SK-N-SH (cell line): ENCODE data around the gene STK26. TPM values are rescaled to one million over a fixed set of nuclear protein-coding genes. Genes with fewer than 3 reads are reported as not detected.
"Not testable (repeated sequence)": the region's sequence is repeated elsewhere in the genome, so short reads cannot be mapped to it uniquely, and the experiment has no call there.

Source experiments
- CTCF ChIA-PET: fragments of 300-600, 350-600 bp; formaldehyde crosslinking; extraction: SDS; loops from one replicate; lab custom pipeline; 2021; lab: Yijun Ruan, JAX
- POLR2A ChIA-PET: fragments of 350-600 bp; sonication (Branson Sonifier 250); formaldehyde crosslinking; extraction: SDS; loops from one replicate; lab custom pipeline; 2020; ENCODE audit warnings: antibody characterized with exemption, inconsistent platforms; lab: Yijun Ruan, JAX
- DNase-seq: peaks from one replicate; pipeline ENCODE4 v3.0.0; 2012
- H2AFZ ChIP-seq: fragments of 200-600 bp; sonication (generic); 2 replicates; pipeline ENCODE4 v1.8.1; 2016; ENCODE audit warnings: antibody characterized with exemption, mild to moderate bottlenecking, low read depth
- H3F3A ChIP-seq: fragments of 200-600 bp; sonication (generic); replicated peaks from 2 replicates; pipeline ENCODE3; 2016; ENCODE audit warnings: antibody characterized with exemption, mild to moderate bottlenecking; ENCODE audit not compliant: insufficient read depth
- H3K27ac ChIP-seq, 2 experiments: fragments of 200-500 bp in 1 of 2; fragments of 200-600 bp in 1 of 2; sonication (Bioruptor generic) in 1 of 2; sonication (generic), shearing (Covaris generic) in 1 of 2; 2 replicates each; pipeline versions ENCODE4 v1.5.1 to v1.6.1; 2014 to 2016; ENCODE audit warnings: low read depth in 2 of 2, inconsistent platforms in 1 of 2, low read length in 1 of 2, mild to moderate bottlenecking in 1 of 2, mixed read lengths in 1 of 2
- H3K27me3 ChIP-seq: fragments of 200-600 bp; sonication (generic), shearing (Covaris generic); 2 replicates; pipeline ENCODE4 v1.6.1; 2016; ENCODE audit warnings: mixed run types; ENCODE audit not compliant: insufficient read depth
- H3K36me3 ChIP-seq, 2 experiments: fragments of 200-500 bp in 1 of 2; fragments of 200-600 bp in 1 of 2; sonication (Bioruptor generic) in 1 of 2; sonication (generic) in 1 of 2; replicated peaks in 1 of 2; 2 replicates each; pipeline versions ENCODE3 to v1.5.1; 2014 to 2016; ENCODE audit warnings: low read length in 1 of 2, mild to moderate bottlenecking in 1 of 2; ENCODE audit not compliant: insufficient read depth in 2 of 2, control insufficient read depth in 1 of 2
- H3K4me1 ChIP-seq, 2 experiments: fragments of 200-500 bp in 1 of 2; fragments of 200-600 bp in 1 of 2; sonication (Bioruptor generic) in 1 of 2; sonication (generic), shearing (Covaris generic) in 1 of 2; 2 replicates each; pipeline versions ENCODE4 v1.5.1 to v1.6.1; 2014 to 2016; ENCODE audit warnings: low read depth in 1 of 2, low read length in 1 of 2, mixed run types in 1 of 2; ENCODE audit not compliant: insufficient read depth in 2 of 2, control insufficient read depth in 1 of 2
- H3K4me2 ChIP-seq: fragments of 200-600 bp; sonication (generic), shearing (Covaris generic); 2 replicates; pipeline ENCODE4 v1.6.1; 2017; ENCODE audit warnings: mixed run types
- H3K4me3 ChIP-seq, 2 experiments: fragments of 200-500 bp in 1 of 2; fragments of 200-600 bp in 1 of 2; sonication (Bioruptor generic) in 1 of 2; sonication (generic), shearing (Covaris generic) in 1 of 2; 2 replicates each; pipeline versions ENCODE4 v1.5.1 to v1.8.1; 2014 to 2016; ENCODE audit warnings: low read depth in 2 of 2, inconsistent platforms in 1 of 2, low read length in 1 of 2, mild to moderate bottlenecking in 1 of 2, mixed read lengths in 1 of 2, moderate library complexity in 1 of 2
- H3K79me2 ChIP-seq: fragments of 200-600 bp; sonication (generic); 2 replicates; pipeline ENCODE4 v1.8.1; 2017; ENCODE audit warnings: mild to moderate bottlenecking; ENCODE audit not compliant: insufficient read depth
- H3K9ac ChIP-seq: fragments of 200-600 bp; sonication (generic); 2 replicates; pipeline ENCODE4 v1.6.1; 2017; ENCODE audit warnings: mixed run types
- H3K9me2 ChIP-seq: fragments of 200-600 bp; sonication (generic); 2 replicates; pipeline ENCODE4 v1.6.1; 2017; ENCODE audit warnings: mixed run types
- H3K9me3 ChIP-seq: fragments of 200-600 bp; sonication (generic); 2 replicates; pipeline ENCODE4 v1.6.1; 2017; ENCODE audit warnings: mixed run types, mild to moderate bottlenecking, moderate library complexity
- H4K20me1 ChIP-seq: fragments of 200-600 bp; sonication (generic); 2 replicates; pipeline ENCODE4 v1.6.1; 2017; ENCODE audit warnings: mild to moderate bottlenecking, mixed run types; ENCODE audit not compliant: insufficient read depth
- CHD2 ChIP-seq: fragments of 150-350 bp; IDR thresholded peaks from 2 replicates; pipeline ENCODE4 v1.6.1; 2018; ENCODE audit warnings: low read length; ENCODE audit not compliant: partially characterized antibody
- ELF1 ChIP-seq: IDR thresholded peaks from 2 replicates; pipeline ENCODE4 v1.4.0; 2012
- EP300 ChIP-seq, 2 experiments: IDR thresholded peaks; 2 replicates each; pipeline versions ENCODE4 v1.4.0 to v1.6.1; 2012; ENCODE audit warnings: borderline replicate concordance in 1 of 2, low read depth in 1 of 2, low read length in 1 of 2
- FOSL2 ChIP-seq: IDR thresholded peaks from 2 replicates; pipeline ENCODE4 v1.4.0; 2012; ENCODE audit warnings: low read depth, mild to moderate bottlenecking, moderate library complexity, borderline replicate concordance
- GATA2 ChIP-seq: sonication (generic); formaldehyde crosslinking; IDR thresholded peaks from 2 replicates; pipeline ENCODE4 v1.5.0; 2020; ENCODE audit warnings: mild to moderate bottlenecking, missing genetic modification reagents
- MEF2A ChIP-seq: IDR thresholded peaks from 2 replicates; pipeline ENCODE4 v1.4.0; 2012; ENCODE audit warnings: low read depth, borderline replicate concordance
- MXI1 ChIP-seq: IDR thresholded peaks from 2 replicates; pipeline ENCODE4 v1.6.1; 2012; ENCODE audit warnings: mild to moderate bottlenecking, low read depth, low read length, improper control_type of control experiment
- RFX5 ChIP-seq: IDR thresholded peaks from 2 replicates; pipeline ENCODE4 v1.6.1; 2012; ENCODE audit warnings: mild to moderate bottlenecking, improper control_type of control experiment, low read length
- SMC3 ChIP-seq: IDR thresholded peaks from 2 replicates; pipeline ENCODE4 v1.6.1; 2012; ENCODE audit warnings: low read depth, low read length, improper control_type of control experiment
- TCF12 ChIP-seq: IDR thresholded peaks from 2 replicates; pipeline ENCODE4 v1.4.0; 2012
- TEAD4 ChIP-seq: IDR thresholded peaks from 2 replicates; pipeline ENCODE4 v1.4.0; 2012; ENCODE audit warnings: mild to moderate bottlenecking, borderline replicate concordance; ENCODE audit not compliant: insufficient read depth
- YY1 ChIP-seq: IDR thresholded peaks from 2 replicates; pipeline ENCODE4 v1.4.0; 2012; ENCODE audit warnings: low read depth, mild to moderate bottlenecking
- WGBS: methylation state at CpG from one replicate; pipeline ENCODE4 v1.1.6; 2017; ENCODE audit warnings: low lambda C conversion rate; 5-methylcytosine and 5-hydroxymethylcytosine counted together
- polyA plus RNA-seq, 3 experiments: library from polyadenylated mRNA; depleted of rRNA; stranded (reverse); fragments of >200 nt; gene quantifications; 2 replicates each; pipeline ENCODE4 v1.2.3, GENCODE V29; 2012
- TF ChIP-seq, protein P1 (sequence below): IDR thresholded peaks from 2 replicates; pipeline ENCODE4 v1.4.0; 2012; ENCODE audit warnings: low read depth, borderline replicate concordance
- TF ChIP-seq, protein P2 (sequence below): fragments of 150-350 bp; IDR thresholded peaks from 2 replicates; pipeline ENCODE4 v1.6.1; 2016; ENCODE audit warnings: mild to moderate bottlenecking, low read depth, low read length

The STK26 gene
- polyA plus RNA-seq, 1 of the 3 experiments (the other 2 are of a cell fraction), result 3.5 TPM

DNA sequence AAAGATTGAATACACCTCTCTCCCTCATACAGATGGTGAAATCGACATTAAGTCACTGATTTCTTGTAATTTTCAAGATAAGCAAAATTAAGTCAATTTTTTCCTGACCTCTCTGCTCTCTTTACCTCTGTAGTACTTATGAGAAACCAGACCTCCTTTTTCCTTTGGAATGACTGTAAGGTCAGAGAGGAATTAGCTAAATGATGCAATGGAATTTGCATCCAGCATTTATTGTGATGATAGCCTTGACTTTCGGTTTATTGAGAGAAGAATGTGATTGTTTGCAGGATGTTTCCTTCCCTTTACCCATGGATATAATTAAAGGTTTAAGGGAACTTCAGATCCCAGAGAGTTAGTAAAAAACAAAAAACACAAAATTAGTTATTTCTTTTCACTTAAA lies 22.4 kb downstream of the STK26 start:
- no peaks in the 10 kb centered on the region; a peak in 1 of 4 replicates for H3K4me1 ChIP-seq
- TF ChIP-seq RFX5, result no peak
- no peak for TF ChIP-seq ELF1
- TF ChIP-seq GATA2 (CRISPR knock-in tag), result no peak
- TF ChIP-seq, protein P1, sequence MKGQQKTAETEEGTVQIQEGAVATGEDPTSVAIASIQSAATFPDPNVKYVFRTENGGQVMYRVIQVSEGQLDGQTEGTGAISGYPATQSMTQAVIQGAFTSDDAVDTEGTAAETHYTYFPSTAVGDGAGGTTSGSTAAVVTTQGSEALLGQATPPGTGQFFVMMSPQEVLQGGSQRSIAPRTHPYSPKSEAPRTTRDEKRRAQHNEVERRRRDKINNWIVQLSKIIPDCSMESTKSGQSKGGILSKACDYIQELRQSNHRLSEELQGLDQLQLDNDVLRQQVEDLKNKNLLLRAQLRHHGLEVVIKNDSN, result no peak
- no peak for TF ChIP-seq FOSL2
- TF ChIP-seq MXI1, result no peak
- no peak for TF ChIP-seq EP300 (IDR thresholded peaks at IDR 0.05; ENCODE audit: borderline replicate concordance in 1 of 2, low read depth in 1 of 2, low read length in 1 of 2)
- TF ChIP-seq, protein P2, sequence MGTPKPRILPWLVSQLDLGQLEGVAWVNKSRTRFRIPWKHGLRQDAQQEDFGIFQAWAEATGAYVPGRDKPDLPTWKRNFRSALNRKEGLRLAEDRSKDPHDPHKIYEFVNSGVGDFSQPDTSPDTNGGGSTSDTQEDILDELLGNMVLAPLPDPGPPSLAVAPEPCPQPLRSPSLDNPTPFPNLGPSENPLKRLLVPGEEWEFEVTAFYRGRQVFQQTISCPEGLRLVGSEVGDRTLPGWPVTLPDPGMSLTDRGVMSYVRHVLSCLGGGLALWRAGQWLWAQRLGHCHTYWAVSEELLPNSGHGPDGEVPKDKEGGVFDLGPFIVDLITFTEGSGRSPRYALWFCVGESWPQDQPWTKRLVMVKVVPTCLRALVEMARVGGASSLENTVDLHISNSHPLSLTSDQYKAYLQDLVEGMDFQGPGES, result no peak
- no peak for TF ChIP-seq MEF2A
- TF ChIP-seq TEAD4, result no peak
- TF ChIP-seq TCF12, result no peak
- H3K9ac ChIP-seq, result no peak overlapping the region
- H3K4me2 ChIP-seq, result no peak overlapping the region
- no peak overlapping the region for H3K4me3 ChIP-seq
- no peaks in the 10 kb centered on the region for H3K9me2 ChIP-seq
- no peak overlapping the region for H2AFZ ChIP-seq
- CTCF ChIA-PET, result interaction anchor here (2.3 kb wide), 1 partner anchor 12 kb away, joined by 6 read pairs; no protein-coding TSS in a partner anchor
- H3K27ac ChIP-seq, result no peak overlapping the region
- WGBS, result 33% methylated on average over 2 of the region's 2 CpGs
- H3K36me3 ChIP-seq, result no peaks in the 10 kb centered on the region
- H3K9me3 ChIP-seq, result no peaks in the 10 kb centered on the region
- no peaks in the 10 kb centered on the region for H4K20me1 ChIP-seq
- H3F3A ChIP-seq, result no peaks in the 10 kb centered on the region
- DNase-seq, result no peak
- no peaks in the 10 kb centered on the region; the same call in 1 of the 2 replicates for H3K27me3 ChIP-seq
- H3K79me2 ChIP-seq, result no peaks in the 10 kb centered on the region
- POLR2A ChIA-PET, result no interaction called here

DNA sequence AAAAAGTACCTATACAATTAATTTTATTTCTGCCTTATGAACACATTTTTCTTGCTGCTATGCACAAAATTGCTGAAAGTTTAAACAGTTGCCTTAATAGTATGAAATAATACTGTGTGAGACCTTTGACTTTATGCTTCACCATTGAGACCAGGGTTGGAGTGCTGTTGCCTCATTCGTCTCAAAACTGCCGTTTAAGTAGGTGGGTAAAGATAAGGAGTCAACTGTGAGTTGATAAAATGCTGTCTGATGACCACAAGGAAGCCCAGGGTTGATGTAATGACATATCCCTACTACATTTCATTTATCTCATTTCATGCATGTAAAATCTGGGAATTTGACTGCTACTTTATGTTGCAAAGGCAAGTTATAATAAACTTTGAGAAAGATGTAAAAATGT lies 23.4 kb downstream of the STK26 start:
- WGBS, result 61% methylated on average over 2 of the region's 2 CpGs
- H3K27ac ChIP-seq, result no peak overlapping the region

DNA sequence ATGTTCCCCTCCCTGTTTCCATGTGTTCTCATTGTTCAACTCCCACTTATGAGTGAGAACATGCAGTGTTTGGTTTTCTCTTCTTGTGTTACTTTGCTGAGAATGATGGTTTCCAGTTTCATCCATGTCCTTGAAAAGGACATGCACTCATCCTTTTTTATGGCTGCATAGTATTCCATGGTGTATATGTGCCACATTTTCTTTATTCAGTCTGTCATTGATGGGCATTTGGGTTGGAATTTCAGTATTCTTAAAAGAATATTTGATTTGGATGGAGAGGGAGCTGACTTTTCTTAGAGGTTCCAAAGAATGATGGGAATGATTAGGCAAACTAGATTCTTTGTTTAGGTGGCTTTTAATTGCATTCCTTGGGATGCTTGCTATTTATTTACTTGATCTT lies 28.7 kb downstream of the STK26 start:
- H3K9ac ChIP-seq, H3K27ac ChIP-seq, H3K4me3 ChIP-seq, H3K4me2 ChIP-seq, H3K36me3 ChIP-seq, H3K27me3 ChIP-seq, H3K79me2 ChIP-seq, H3K4me1 ChIP-seq, CTCF ChIA-PET, POLR2A ChIA-PET, H3K9me2 ChIP-seq, H4K20me1 ChIP-seq, H3K9me3 ChIP-seq, DNase-seq, H2AFZ ChIP-seq, H3F3A ChIP-seq: not testable (repeated sequence)

More for the DNA sequence above, 23.4 kb downstream of the STK26 start:
- Histone ChIP-seq H2AFZ (no peak overlapping the region), H3K9me2 (no peaks in the 10 kb centered on the region), H4K20me1 (no peaks in the 10 kb centered on the region), H3F3A (no peaks in the 10 kb centered on the region), H3K79me2 (no peaks in the 10 kb centered on the region), H3K4me1 (no peaks in the 10 kb centered on the region; a peak in 1 of 4 replicates), H3K9ac (no peak overlapping the region), H3K4me3 (no peak overlapping the region), H3K4me2 (no peak overlapping the region), H3K9me3 (no peaks in the 10 kb centered on the region), H3K27me3 (no peaks in the 10 kb centered on the region; the same call in 1 of the 2 replicates), H3K36me3 (no peaks in the 10 kb centered on the region)
- POLR2A ChIA-PET, result no interaction called here
- CTCF ChIA-PET, result interaction anchor here (2.3 kb wide), 1 partner anchor 11 kb away, joined by 6 read pairs; no protein-coding TSS in a partner anchor
- no peak for DNase-seq
- no peak for TF ChIP-seq YY1
- no peak for TF ChIP-seq SMC3
- no peak for TF ChIP-seq TCF12
- TF ChIP-seq CHD2, result no peak
